HG03354 (cell line): ENCODE results near the gene CTNNA1.

Experiments
- ATAC-seq: cut with Tn5 transposase; IDR thresholded peaks from one replicate; pipeline ENCODE4 v1.9.1; 2021; ENCODE audit warnings: mild to moderate bottlenecking; ENCODE audit not compliant: unreplicated experiment, poor library complexity, severe bottlenecking

The CTNNA1 gene

GRCh38 chr5:138954257-138955012 lies 201.2 kb downstream of the CTNNA1 start:
- ATAC-seq = no peak

GRCh38 chr5:138955013-138955660 lies 201.9 kb downstream of the CTNNA1 start:
- no peak for ATAC-seq

- no peak for ATAC-seq
These were observed 202.6 kb downstream of the CTNNA1 start for GRCh38 chr5:138955671-138956295.

GRCh38 chr5:138956801-138957200 lies 203.6 kb downstream of the CTNNA1 start:
- ATAC-seq = no peak

- ATAC-seq = no peak
These were observed 207.0 kb downstream of the CTNNA1 start for GRCh38 chr5:138960145-138960692.

GRCh38 chr5:138961221-138961620 lies 208.0 kb downstream of the CTNNA1 start:
- ATAC-seq = no peak

GRCh38 chr5:138961729-138962128 lies 208.5 kb downstream of the CTNNA1 start:
- ATAC-seq = no peak

- ATAC-seq = no peak
These were observed 209.6 kb downstream of the CTNNA1 start for GRCh38 chr5:138962614-138963370.

GRCh38 chr5:138963763-138964371 lies 210.6 kb downstream of the CTNNA1 start:
- ATAC-seq = no peak

- no peak for ATAC-seq
These were observed 211.5 kb downstream of the CTNNA1 start for GRCh38 chr5:138964647-138965201.

GRCh38 chr5:138965626-138966025 lies 212.4 kb downstream of the CTNNA1 start:
- ATAC-seq = no peak

GRCh38 chr5:138966236-138966985 lies 213.2 kb downstream of the CTNNA1 start:
- no peak for ATAC-seq

GRCh38 chr5:138967791-138968448 lies 214.7 kb downstream of the CTNNA1 start:
- no peak for ATAC-seq

- no peak for ATAC-seq
These were observed 215.4 kb downstream of the CTNNA1 start for GRCh38 chr5:138968601-138969000.

- no peak for ATAC-seq
These were observed 216.2 kb downstream of the CTNNA1 start for GRCh38 chr5:138969323-138970002.

- no peak for ATAC-seq
These were observed 219.0 kb downstream of the CTNNA1 start for GRCh38 chr5:138972230-138972629.

GRCh38 chr5:138972836-138973235 lies 219.6 kb downstream of the CTNNA1 start:
- no peak for ATAC-seq
